Measurements from ENCODE around the gene GRIP1.

DNA sequence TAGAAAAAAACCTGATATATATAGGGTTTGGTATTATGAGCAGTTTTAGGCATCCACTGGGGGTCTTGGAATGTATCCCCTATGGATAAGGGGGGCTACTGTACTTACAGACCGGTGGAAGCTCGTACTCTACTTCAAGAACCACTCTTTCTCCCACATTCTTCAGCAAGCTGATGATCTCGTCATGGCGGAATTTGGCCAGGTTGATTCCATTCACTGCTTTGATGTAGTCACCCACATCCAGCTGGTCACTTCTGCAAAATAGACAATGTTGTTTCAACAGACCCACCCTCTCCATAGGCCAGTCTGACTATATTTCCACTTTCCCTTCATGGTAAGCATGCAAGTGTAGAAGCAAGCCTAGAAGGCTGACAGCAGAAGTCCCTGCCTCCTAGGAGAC lies 139.9 kb downstream of the GRIP1 start:
- TF ChIP-seq, protein P1, sequence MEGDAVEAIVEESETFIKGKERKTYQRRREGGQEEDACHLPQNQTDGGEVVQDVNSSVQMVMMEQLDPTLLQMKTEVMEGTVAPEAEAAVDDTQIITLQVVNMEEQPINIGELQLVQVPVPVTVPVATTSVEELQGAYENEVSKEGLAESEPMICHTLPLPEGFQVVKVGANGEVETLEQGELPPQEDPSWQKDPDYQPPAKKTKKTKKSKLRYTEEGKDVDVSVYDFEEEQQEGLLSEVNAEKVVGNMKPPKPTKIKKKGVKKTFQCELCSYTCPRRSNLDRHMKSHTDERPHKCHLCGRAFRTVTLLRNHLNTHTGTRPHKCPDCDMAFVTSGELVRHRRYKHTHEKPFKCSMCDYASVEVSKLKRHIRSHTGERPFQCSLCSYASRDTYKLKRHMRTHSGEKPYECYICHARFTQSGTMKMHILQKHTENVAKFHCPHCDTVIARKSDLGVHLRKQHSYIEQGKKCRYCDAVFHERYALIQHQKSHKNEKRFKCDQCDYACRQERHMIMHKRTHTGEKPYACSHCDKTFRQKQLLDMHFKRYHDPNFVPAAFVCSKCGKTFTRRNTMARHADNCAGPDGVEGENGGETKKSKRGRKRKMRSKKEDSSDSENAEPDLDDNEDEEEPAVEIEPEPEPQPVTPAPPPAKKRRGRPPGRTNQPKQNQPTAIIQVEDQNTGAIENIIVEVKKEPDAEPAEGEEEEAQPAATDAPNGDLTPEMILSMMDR (IDR thresholded peaks at IDR 0.05), result no peak
- TF ChIP-seq POLR2AphosphoS5 (IDR thresholded peaks at IDR 0.05) (no peak), POLR2A (IDR thresholded peaks at IDR 0.05) (no peak)

All from prostate gland (tissue), 2 donors.